GM18867 (cell line): Measurements from ENCODE around the gene TRAF1.
A peak's percentile ranks its signal among the peaks of the same experiment; 100 is the strongest.
"Not testable (repeated sequence)": the region's sequence is repeated elsewhere in the genome, so short reads cannot be mapped to it uniquely, and the experiment has no call there.

Source experiments
- ATAC-seq: cut with Tn5 transposase; IDR thresholded peaks from one replicate; pipeline ENCODE4 v1.9.1; 2021; ENCODE audit warnings: mild to moderate bottlenecking, moderate library complexity; ENCODE audit not compliant: unreplicated experiment

The TRAF1 gene, protein sequence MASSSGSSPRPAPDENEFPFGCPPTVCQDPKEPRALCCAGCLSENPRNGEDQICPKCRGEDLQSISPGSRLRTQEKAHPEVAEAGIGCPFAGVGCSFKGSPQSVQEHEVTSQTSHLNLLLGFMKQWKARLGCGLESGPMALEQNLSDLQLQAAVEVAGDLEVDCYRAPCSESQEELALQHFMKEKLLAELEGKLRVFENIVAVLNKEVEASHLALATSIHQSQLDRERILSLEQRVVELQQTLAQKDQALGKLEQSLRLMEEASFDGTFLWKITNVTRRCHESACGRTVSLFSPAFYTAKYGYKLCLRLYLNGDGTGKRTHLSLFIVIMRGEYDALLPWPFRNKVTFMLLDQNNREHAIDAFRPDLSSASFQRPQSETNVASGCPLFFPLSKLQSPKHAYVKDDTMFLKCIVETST

GRCh38 chr9:120926397-120926928 is at the start of gene TRAF1:
Gene TRAF1, minus strand, starts transcription at chr9:120926796. Its CDS starts 721 bp downstream, at chr9:120926075.
- ATAC-seq: peak; percentile 26

- ATAC-seq: no peak
These were observed 48.3 kb upstream of the TRAF1 start for GRCh38 chr9:120974921-120975320.

- no peak for ATAC-seq
These were observed 47.6 kb upstream of the TRAF1 start for GRCh38 chr9:120974181-120974580.

DNA sequence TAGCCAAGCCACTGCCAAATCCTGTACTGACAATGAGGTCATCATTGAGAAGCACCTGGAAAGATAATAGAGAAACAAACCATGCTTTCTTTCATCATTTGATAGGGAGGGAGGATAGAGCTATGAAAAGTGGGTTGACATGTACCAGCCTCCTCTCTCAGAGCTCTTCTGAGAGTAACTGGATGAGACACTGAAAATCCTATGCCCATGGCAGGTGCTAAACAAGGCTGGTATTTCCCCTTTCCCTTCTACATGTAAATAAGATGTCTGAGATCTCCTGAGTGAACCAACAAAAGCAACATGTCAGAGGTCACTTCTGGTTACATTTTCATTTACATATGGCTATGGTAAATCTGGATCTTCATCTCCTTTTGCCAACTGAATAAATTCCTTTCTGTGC is 45.3 kb upstream of the TRAF1 start:
- no peak for ATAC-seq

GRCh38 chr9:120971471-120971870 is 44.9 kb upstream of the TRAF1 start:
- not testable (repeated sequence) for ATAC-seq

- no peak for ATAC-seq
These were observed 43.6 kb upstream of the TRAF1 start for GRCh38 chr9:120970244-120970643.

- ATAC-seq: no peak
These were observed 39.4 kb upstream of the TRAF1 start for GRCh38 chr9:120966013-120966369.

DNA sequence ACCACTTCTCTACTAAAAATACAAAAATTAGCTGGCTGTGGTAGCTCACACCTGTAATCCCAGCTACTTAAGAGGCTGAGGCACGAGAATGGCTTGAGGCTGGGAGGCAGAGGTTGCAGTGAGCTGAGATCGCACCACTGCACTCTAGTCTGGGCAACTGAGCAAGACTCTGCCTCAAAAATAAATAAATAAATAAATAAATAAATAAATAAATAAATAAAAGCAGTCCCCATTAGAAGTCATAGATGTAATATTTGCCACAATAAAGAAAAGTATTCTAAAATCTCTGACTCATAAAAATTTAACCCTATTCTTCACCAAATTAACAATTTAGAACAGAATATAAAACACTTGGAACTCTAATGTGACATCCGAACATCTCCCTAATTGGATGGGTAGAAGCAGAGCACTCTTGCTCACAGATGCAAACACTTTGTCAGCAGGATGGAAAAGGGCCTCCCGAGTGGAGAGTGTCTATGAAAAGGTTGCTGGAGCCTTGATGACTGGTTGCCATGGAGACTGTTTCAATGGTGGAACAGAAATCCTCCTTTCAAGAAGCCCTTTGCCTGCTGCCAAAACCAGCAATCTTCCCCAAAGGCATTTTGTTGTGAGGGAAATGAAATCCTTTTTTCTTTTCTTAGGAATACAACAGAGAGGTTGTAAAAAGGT is 38.9 kb upstream of the TRAF1 start:
- no peak for ATAC-seq

DNA sequence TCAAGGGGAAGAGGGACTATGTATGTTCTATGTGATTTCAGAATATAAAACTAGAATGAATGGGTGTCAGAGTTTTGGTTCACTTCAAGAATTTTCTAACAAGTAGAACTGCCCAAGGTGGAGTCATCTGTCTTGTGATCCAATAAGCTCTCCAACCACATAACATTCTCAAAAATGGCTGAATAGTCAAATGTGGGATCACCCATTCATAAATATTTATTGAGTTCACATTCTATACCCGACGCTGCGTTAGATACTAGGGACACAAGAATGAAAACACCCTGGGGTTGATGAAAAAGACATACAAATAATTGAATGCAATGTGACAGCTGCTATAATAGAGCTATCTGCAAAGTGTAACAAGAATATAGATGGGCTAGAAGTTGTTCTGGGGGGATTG is 35.3 kb upstream of the TRAF1 start:
- ATAC-seq: no peak

GRCh38 chr9:120960001-120960400 is 33.4 kb upstream of the TRAF1 start:
- no peak for ATAC-seq

DNA sequence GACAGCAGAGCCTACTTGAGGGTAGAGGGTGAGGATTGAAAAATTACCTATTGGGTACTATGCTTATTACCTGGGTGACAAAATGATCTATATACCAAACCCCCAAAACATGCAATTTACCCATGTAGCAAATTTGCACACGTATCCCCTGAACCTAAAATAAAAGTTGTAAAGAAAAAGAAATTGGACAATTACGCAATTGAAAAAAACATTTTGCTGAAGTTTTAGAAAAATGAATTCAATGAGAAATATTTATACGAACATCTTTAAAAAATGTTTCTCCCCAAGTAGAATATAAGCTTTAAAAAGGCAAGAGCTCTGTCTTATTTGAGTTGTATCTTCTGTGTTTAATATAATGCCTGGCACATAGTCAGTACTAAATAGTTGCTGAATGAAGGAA is 30.3 kb upstream of the TRAF1 start:
- no peak for ATAC-seq

GRCh38 chr9:120951960-120952618 is 25.5 kb upstream of the TRAF1 start:
- no peak for ATAC-seq

DNA sequence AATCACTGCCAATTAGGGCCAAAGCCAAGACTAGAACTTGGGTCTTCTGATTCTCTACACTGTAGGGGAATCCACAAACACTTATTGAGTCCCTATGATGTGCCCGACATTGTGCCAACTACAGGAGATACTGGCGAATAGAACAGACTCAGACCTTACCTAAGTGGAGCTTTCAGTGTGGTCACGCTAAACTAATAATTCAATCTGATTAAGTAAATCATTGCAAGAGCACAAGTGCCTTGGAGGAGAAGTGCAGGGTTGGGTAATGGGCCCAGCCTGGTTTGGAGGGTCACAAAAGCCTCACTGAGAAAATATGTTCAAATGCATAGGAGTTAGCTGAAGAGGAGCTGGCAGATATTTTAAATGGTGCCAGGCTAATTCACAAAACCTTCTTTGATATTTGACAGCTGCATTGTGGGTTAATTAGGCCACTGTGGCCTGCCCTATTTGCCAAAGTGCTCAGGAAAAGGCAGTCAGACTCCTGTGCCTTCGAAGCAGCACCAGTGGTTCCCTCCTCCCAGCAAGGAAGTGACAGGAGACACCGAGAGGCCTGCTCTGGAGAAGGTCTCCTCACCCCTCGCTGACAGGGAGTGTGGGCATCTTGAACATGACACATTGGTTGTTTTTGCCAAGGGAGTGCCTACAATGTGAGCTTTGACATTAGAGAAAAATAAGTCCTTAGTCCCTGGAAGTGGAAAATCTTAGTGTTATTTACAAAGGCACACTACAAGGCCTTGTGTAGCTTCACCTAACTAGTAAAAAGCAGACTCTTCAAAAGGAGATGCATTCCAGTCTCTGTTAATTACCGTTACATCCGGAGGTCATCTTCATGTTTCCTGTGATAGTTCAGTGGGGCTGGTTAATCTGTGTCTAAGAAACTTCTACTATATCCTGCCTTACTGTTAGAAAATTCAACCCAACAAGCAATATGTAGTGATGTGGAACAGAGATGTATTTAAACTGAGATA is 24.1 kb upstream of the TRAF1 start:
- ATAC-seq: no peak

DNA sequence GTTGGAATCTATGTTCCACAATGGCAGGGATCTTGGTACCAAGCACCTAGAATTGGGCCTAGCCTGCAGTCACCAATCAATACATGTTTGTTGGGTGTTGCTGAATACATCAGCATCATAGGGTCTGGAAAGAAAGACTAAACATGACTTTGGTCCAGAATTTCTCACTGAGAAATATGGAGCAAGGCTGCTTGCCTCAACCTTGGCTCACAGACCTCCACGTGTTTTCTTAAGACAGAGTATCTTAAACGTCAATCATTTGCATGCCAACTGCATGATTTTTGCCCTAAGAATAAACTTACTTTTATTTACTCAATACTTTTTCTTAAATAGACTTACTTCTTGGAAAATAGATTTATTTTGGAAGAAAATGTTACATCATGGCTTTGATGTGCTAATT is 22.7 kb upstream of the TRAF1 start:
- no peak for ATAC-seq

GRCh38 chr9:120948824-120949223 is 22.2 kb upstream of the TRAF1 start:
- ATAC-seq: no peak

GRCh38 chr9:120947222-120947621 is 20.6 kb upstream of the TRAF1 start:
- ATAC-seq: no peak

- ATAC-seq: no peak
These were observed 19.7 kb upstream of the TRAF1 start for GRCh38 chr9:120946259-120946658.

DNA sequence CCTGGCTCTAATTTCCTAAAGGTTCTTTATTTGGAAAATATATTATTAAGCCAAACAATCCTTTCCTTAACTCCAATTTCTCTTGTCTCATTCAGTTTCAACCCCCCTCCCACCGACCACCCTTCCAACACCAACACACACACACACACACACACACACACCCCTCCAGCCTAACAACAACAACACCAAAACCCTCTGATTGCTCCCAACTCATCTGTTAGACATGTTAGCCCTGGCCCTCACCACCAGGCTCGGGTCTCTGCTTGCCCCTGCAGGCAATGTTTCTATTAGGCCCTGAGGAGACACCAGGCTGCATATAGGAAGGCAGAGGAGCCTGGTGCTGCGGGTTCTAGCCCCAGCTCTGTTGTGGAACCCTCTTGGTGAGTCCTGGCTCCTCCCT is 18.4 kb upstream of the TRAF1 start:
- ATAC-seq: no peak

DNA sequence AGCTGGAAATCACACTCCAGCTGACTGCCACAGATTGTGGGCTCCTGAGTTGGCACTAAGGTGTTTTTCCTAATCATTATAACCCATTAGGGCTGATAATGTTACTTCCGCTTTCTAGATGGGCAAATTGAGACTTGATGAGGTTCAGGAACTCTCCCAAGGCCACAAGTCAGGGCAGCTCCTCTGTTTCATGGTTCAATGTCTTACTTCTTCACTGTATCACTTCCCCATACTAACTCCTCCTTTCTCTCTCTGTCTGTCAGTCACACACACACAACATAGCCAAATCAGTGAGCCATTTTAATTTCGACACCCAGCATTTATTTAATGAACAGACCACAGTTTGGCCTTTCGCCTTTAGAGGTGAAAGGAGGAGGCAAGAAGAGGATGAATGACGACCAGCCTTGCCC is 17.8 kb upstream of the TRAF1 start:
- peak; percentile 99 for ATAC-seq

DNA sequence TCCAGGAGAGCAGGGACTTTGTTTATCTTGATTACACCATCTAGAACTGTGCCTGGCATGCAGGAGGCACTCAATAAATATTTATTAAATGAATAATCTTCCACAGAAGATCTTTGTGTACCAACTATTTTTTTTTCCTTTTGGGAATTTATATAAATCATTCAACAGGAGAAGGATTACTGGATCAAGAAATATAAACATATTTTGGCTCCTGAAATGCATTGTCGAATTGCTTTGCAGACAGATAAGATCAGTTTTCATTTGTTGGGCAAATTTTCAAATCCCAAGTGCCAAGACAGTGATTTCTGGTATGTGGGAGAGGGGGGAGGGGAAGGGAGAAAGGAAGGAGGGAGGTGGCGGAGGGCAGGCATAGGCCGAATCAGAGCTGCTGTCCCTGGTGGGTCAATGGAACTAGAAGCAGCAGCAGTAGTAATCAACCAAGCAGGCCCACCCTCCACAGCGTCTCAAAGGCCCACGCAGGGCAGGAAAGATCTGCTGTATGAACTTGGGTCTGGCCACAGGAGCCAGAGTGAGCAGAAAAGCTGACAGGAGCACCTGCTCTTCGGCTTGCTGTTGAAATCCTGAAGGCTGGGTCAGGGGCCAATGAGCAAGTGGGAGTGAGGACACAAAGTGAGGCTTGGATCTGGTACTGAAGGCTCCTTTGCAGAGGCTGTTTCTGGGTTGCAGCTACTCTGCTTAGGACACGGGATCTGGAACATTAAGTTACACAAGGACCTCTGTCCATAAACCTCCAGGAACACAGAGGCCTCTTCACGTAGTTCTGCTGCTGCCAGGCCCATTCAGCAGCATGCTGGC is 15.8 kb upstream of the TRAF1 start:
- no peak for ATAC-seq
